Caco-2 (cell line): ENCODE measurements around the gene CFAP99. TPM values are rescaled to one million over a fixed set of nuclear protein-coding genes. Genes with fewer than 3 reads are reported as not detected.

ENCODE experiments used
- BruUV-seq: library from RNA; stranded (reverse); fragments of 400-500 nt; replicated peaks from 2 replicates; lab custom pipeline; 2021; lab: Mats Ljungman, UMichigan
- CTCF ChIA-PET: fragments of 300-600 bp; sonication (Branson Sonifier 250); formaldehyde crosslinking; loops from one replicate; lab custom pipeline; 2022; ENCODE audit warnings: antibody characterized with exemption; lab: Charles Lee
- POLR2A ChIA-PET: fragments of 300-600 bp; sonication (Branson Sonifier 250); formaldehyde crosslinking; loops from one replicate; lab custom pipeline; 2022; ENCODE audit warnings: antibody characterized with exemption; lab: Charles Lee
- DNase-seq, 2 experiments: peaks; one replicate each; pipeline versions ENCODE4 v3.0.0 to v3.0.0-alpha.2; 2020 to 2022
- H3K27me3 ChIP-seq: replicated peaks from 2 replicates; pipeline ENCODE4 v1.6.0; 2011; ENCODE audit warnings: low read length; ENCODE audit not compliant: control insufficient read depth, insufficient read depth
- H3K36me3 ChIP-seq: 2 replicates; pipeline ENCODE4 v1.5.1; 2011; ENCODE audit warnings: low read length; ENCODE audit not compliant: control insufficient read depth, insufficient read depth
- H3K4me1 ChIP-seq: fragments of 250-450 bp; sonication (Bioruptor Pico); 2 replicates; pipeline ENCODE4 v1.5.1; 2020; ENCODE audit warnings: mild to moderate bottlenecking
- H3K4me3 ChIP-seq: 2 replicates; pipeline ENCODE4 v1.5.1; 2011; ENCODE audit warnings: low read depth, mild to moderate bottlenecking, control low read depth, low read length
- H3K9me3 ChIP-seq: fragments of 250-450 bp; sonication (Bioruptor Pico); 2 replicates; pipeline ENCODE4 v1.5.1; 2020; ENCODE audit warnings: mild to moderate bottlenecking, moderate library complexity
- H3K27ac Mint-ChIP-seq: one replicate; pipeline ENCODE4 v1.8.0; 2022; ENCODE audit warnings: mixed read lengths; ENCODE audit not compliant: unreplicated experiment
- H3K27me3 Mint-ChIP-seq: one replicate; pipeline ENCODE4 v1.8.0; 2022; ENCODE audit warnings: mixed read lengths; ENCODE audit not compliant: insufficient read depth, unreplicated experiment
- H3K36me3 Mint-ChIP-seq: one replicate; pipeline ENCODE4 v1.8.0; 2022; ENCODE audit warnings: mild to moderate bottlenecking, mixed read lengths; ENCODE audit not compliant: insufficient read depth, unreplicated experiment
- H3K4me1 Mint-ChIP-seq: one replicate; pipeline ENCODE4 v1.8.0; 2022; ENCODE audit warnings: low read depth, mixed read lengths; ENCODE audit not compliant: unreplicated experiment
- H3K4me3 Mint-ChIP-seq: one replicate; pipeline ENCODE4 v1.8.0; 2022; ENCODE audit warnings: mild to moderate bottlenecking, moderate library complexity, mixed read lengths; ENCODE audit not compliant: unreplicated experiment
- H3K9me3 Mint-ChIP-seq: one replicate; pipeline ENCODE4 v1.8.0; 2022; ENCODE audit warnings: mixed read lengths; ENCODE audit not compliant: unreplicated experiment
- intact Hi-C: fragments of 100-400 bp; cut with micrococcal nuclease; formaldehyde crosslinking; loops from one replicate; pipeline ENCODE4 v1.10.0; 2022; ENCODE audit not compliant: unreplicated experiment
- total RNA-seq: library from RNA; stranded (reverse); gene quantifications from 2 replicates; pipeline ENCODE4 v1.2.3, GENCODE V29; 2022
- TF ChIP-seq, protein P1 (sequence below), 2 experiments: fragments of 200-600 bp in 1 of 2; IDR thresholded peaks; 1 replicate in 1 of 2; 2 replicates in 1 of 2; pipeline versions ENCODE4 v1.5.1 to v1.8.0; 2011 to 2022; ENCODE audit warnings: antibody characterized with exemption in 1 of 2, control low read depth in 1 of 2, inconsistent platforms in 1 of 2, low read depth in 1 of 2, low read length in 1 of 2, mild to moderate bottlenecking in 1 of 2, moderate library complexity in 1 of 2; ENCODE audit not compliant: insufficient read depth in 1 of 2, severe bottlenecking in 1 of 2, unreplicated experiment in 1 of 2

Gene CFAP99
- total RNA-seq, 1 experiment from 2014 or later = not detected

- H3K4me3 Mint-ChIP-seq = no peak overlapping the region
- DNase-seq = no peak
- TF ChIP-seq, protein P1, sequence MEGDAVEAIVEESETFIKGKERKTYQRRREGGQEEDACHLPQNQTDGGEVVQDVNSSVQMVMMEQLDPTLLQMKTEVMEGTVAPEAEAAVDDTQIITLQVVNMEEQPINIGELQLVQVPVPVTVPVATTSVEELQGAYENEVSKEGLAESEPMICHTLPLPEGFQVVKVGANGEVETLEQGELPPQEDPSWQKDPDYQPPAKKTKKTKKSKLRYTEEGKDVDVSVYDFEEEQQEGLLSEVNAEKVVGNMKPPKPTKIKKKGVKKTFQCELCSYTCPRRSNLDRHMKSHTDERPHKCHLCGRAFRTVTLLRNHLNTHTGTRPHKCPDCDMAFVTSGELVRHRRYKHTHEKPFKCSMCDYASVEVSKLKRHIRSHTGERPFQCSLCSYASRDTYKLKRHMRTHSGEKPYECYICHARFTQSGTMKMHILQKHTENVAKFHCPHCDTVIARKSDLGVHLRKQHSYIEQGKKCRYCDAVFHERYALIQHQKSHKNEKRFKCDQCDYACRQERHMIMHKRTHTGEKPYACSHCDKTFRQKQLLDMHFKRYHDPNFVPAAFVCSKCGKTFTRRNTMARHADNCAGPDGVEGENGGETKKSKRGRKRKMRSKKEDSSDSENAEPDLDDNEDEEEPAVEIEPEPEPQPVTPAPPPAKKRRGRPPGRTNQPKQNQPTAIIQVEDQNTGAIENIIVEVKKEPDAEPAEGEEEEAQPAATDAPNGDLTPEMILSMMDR (IDR thresholded peaks at IDR 0.05; ENCODE audit: insufficient read depth in 1 of 2, low read depth in 1 of 2, low read length in 1 of 2, severe bottlenecking in 1 of 2, unreplicated experiment in 1 of 2) = no peak
- Histone ChIP-seq H3K4me3 (no peak overlapping the region), H3K36me3 (no peaks in the 10 kb centered on the region), H3K27me3 (no peaks in the 10 kb centered on the region), H3K9me3 (no peaks in the 10 kb centered on the region), H3K4me1 (no peaks in the 10 kb centered on the region)
- no peaks in the 10 kb centered on the region for H3K9me3 Mint-ChIP-seq
- H3K4me1 Mint-ChIP-seq = no peaks in the 10 kb centered on the region
- ChIA-PET POLR2A (no interaction called here), CTCF (interaction anchor here (1.0 kb wide), 1 partner anchor 16 kb away, joined by 3 read pairs; the partner anchor contains the start of gene CFAP99)
- intact Hi-C loops = no loop called here
- no TSS peak for BruUV-seq
- no peak overlapping the region for H3K27ac Mint-ChIP-seq
- H3K36me3 Mint-ChIP-seq = no peaks in the 10 kb centered on the region
- H3K27me3 Mint-ChIP-seq = peaks cover 3% of the 10 kb centered on the region
These were observed 15.8 kb upstream of the CFAP99 start for GRCh38 chr4:2402941-2403340.

DNA sequence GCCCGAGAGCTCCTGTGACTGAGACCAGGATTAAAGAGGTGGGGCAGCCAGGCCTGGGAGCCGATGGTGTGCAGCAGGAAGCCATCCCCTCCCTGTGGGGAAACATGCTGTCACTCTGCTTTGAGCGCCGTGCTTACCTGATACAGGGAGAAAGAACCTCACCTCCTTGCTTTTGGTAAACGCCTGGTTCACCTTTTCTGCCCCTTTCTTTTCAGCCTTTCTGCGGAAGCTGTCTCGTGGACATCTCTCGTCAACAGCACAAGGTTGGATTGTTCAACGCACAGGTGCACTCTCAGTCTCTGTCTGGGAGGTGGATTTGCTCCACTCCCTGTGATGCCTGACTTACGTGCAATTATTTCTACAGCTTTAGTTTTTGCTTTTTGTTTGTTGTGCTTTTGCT is 12.3 kb upstream of the CFAP99 start:
- no peaks in the 10 kb centered on the region for H3K9me3 Mint-ChIP-seq
- ChIA-PET CTCF (no interaction called here), POLR2A (no interaction called here)
- no peaks in the 10 kb centered on the region for H3K36me3 Mint-ChIP-seq
- no peaks in the 10 kb centered on the region for H3K4me1 Mint-ChIP-seq
- DNase-seq = peak in 1 of 2 experiments; percentile 21
- H3K27me3 ChIP-seq = no peaks in the 10 kb centered on the region
- H3K36me3 ChIP-seq = no peaks in the 10 kb centered on the region
- no peaks in the 10 kb centered on the region for H3K4me1 ChIP-seq
- no peak overlapping the region for H3K27ac Mint-ChIP-seq
- no peak overlapping the region for H3K4me3 Mint-ChIP-seq
- TF ChIP-seq, protein P1 (IDR thresholded peaks at IDR 0.05; ENCODE audit: insufficient read depth in 1 of 2, low read depth in 1 of 2, low read length in 1 of 2, severe bottlenecking in 1 of 2, unreplicated experiment in 1 of 2) = no peak
- H3K9me3 ChIP-seq = no peaks in the 10 kb centered on the region
- no TSS peak for BruUV-seq
- intact Hi-C loops = no loop called here
- H3K4me3 ChIP-seq = no peak overlapping the region
- no peaks in the 10 kb centered on the region for H3K27me3 Mint-ChIP-seq

- CTCF ChIA-PET = no interaction called here
- H3K36me3 Mint-ChIP-seq = no peaks in the 10 kb centered on the region
- intact Hi-C loops = no loop called here
These were observed 11.8 kb upstream of the CFAP99 start for GRCh38 chr4:2406920-2407319.

More at GRCh38 chr4:2406920-2407319, 11.8 kb upstream of the CFAP99 start:
- H3K4me3 ChIP-seq = no peak overlapping the region
- Mint-ChIP-seq H3K4me3 (no peak overlapping the region), H3K9me3 (no peaks in the 10 kb centered on the region), H3K27ac (no peak overlapping the region), H3K4me1 (no peaks in the 10 kb centered on the region), H3K27me3 (no peaks in the 10 kb centered on the region)
- peaks cover 3% of the 10 kb centered on the region for H3K4me1 ChIP-seq
- H3K27me3 ChIP-seq = no peaks in the 10 kb centered on the region
- no peaks in the 10 kb centered on the region for H3K36me3 ChIP-seq
- no TSS peak for BruUV-seq
- DNase-seq = no peak
- TF ChIP-seq, protein P1 (IDR thresholded peaks at IDR 0.05; ENCODE audit: insufficient read depth in 1 of 2, low read depth in 1 of 2, low read length in 1 of 2, severe bottlenecking in 1 of 2, unreplicated experiment in 1 of 2) = no peak
- H3K9me3 ChIP-seq = no peaks in the 10 kb centered on the region
- POLR2A ChIA-PET = no interaction called here
